Measurements from ENCODE around the gene EFCAB8.

DNA sequence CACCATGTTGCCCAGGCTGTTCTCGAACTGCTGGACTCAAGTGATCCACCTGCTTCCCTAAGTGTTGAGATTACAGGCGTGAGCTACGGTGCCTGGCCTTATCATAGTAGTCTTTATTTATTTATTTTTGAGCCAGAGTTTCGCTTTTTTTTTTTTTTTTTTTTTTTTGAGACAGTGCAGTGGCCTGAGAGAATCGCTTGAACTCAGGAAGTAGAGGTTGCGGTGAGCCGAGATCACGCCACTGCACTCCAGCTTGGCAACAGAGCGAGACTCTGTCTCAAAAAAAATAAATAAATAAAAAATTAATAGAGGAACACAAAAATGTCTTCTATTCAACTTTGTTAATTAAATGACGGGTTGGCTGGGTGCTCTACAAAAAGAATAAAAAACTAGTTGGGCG is 26.1 kb upstream of the EFCAB8 start:
- TF ChIP-seq, protein P1, sequence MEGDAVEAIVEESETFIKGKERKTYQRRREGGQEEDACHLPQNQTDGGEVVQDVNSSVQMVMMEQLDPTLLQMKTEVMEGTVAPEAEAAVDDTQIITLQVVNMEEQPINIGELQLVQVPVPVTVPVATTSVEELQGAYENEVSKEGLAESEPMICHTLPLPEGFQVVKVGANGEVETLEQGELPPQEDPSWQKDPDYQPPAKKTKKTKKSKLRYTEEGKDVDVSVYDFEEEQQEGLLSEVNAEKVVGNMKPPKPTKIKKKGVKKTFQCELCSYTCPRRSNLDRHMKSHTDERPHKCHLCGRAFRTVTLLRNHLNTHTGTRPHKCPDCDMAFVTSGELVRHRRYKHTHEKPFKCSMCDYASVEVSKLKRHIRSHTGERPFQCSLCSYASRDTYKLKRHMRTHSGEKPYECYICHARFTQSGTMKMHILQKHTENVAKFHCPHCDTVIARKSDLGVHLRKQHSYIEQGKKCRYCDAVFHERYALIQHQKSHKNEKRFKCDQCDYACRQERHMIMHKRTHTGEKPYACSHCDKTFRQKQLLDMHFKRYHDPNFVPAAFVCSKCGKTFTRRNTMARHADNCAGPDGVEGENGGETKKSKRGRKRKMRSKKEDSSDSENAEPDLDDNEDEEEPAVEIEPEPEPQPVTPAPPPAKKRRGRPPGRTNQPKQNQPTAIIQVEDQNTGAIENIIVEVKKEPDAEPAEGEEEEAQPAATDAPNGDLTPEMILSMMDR (IDR thresholded peaks at IDR 0.05 in 4 of 5, conservative IDR thresholded peaks at IDR 0.05 in 1 of 5): no peak
- no peak for TF ChIP-seq POLR2A (IDR thresholded peaks at IDR 0.05)

Measured in gastrocnemius medialis (tissue), 4 donors.